ENCODE measurements around the gene UBE2H.
A peak's percentile ranks its signal among the peaks of the same experiment; 100 is the strongest.
"Not testable (repeated sequence)": the region's sequence is repeated elsewhere in the genome, so short reads cannot be mapped to it uniquely, and the experiment has no call there.

The UBE2H gene

GRCh38 chr7:129907122-129907736 is 45.5 kb downstream of the UBE2H start:
- DNase-seq, result no peak

DNA sequence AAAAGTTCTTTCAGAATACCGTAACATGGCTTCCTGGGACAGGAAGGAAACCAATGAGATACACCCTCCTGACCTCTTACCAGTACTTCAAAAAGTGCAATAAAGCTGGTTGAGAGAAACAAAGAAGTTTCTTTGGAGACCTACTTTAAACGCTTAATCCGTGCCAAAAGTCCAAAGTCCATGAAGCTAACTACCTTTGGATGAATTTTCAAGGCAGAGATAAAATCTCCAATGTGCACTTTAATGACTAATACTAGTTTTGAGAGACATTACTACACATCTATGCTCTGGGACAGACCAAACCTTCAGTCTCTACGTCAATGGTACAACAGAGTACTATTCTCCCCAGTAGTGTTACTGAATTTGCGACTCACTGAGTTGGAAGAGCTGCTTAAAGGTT is 46.1 kb downstream of the UBE2H start:
- DNase-seq, result peak in 1 of 2 donors; percentile 47

GRCh38 chr7:129903935-129904334 is 48.8 kb downstream of the UBE2H start:
- DNase-seq, result no peak

DNA sequence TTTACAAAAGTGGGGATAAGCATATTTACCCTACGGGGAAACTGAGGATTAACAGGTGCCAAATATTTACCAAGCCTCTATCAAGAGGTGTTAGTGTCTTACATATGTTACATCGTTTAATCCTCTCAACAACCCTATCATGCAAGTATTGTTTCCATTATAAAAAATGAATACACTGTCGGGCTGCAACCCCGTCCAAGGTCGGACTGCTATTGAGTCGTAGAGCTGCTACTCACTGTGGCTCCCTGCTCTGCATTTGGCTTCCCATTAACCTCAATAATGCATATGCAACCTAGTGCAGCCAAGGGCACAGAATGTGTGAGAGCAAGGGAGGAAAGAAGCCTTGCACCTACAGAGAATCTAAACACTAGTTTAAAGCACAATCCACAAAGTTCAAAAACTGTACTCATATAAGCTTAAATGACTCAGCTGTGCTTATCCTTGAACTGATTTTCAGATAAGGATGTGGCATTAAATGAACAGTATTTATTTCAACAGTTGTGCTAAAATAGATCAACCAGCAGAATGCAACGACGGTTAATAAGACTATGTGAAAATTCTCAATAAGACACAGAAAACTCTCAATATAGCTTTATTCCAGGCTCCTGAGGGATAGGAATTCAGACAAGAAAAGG is 49.9 kb downstream of the UBE2H start:
- DNase-seq, result no peak

DNA sequence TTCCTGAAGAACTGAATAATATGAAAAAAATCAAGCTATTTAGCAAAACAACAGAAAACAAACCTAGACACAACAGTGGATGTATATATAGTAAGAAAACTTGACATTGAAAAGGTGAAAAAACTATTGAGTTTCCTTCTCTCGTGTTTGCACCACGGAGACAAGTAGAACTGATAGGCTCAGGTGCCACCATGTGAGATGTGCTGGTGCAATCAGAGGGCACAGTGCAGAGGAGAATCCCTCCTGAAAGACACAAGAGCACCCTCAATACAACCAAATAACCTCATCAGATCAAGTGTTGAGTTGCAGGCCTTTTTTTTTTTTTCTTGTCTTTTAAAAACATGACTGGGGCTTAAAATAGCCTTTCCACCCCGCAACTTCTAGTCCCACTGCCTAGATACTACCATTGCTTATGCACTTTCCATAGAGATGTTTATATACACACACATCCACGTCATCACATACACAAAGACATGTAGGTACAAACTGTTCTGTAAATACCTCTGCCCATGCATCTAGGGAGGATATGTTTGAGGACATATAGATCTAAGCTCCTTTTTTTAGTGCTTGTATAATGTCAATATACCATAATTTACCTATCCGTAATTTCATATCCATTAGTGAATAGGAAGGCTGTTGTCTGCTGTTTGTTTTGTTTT is 54.1 kb downstream of the UBE2H start:
- no peak for DNase-seq

DNA sequence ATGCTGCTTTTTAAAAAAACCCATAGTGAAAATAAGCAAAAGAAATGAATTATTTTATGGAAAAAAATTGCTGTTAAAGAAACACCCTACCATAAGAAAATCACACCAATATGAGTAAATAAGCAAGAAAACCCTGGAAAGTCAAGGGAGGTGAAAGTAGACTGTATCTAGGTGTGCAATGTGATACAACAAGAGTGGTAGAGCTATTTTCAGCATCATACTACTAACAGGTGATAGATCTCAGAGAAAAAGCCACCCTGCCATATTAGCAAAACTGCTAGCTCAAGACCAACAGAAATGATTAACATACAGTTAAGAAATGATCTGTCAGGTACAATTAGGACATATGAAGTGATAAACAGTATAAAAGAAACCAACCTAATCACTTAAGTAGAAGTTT is 54.8 kb downstream of the UBE2H start:
- no peak for DNase-seq

GRCh38 chr7:129896568-129897382 is 56.0 kb downstream of the UBE2H start:
- no peak for DNase-seq

DNA sequence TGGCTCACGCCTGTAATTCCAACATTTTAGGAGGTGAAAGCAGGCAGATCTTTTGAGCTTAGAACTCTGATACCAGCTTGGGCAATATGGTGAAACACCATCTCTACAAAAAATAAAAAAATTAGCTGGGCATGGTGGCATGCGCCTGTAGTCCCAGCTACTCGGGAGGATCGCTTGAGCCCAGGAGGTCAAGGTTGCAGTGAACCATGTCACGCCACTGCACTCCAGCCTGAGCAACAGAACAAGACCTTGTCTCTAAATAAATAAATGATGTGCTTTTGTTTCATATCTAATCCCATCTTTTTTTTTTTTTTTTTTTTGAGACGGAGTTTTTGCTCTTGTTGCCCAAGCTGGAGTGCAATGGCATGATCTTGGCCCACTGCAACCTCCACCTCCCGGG is 58.6 kb downstream of the UBE2H start:
- DNase-seq, result not testable (repeated sequence)

DNA sequence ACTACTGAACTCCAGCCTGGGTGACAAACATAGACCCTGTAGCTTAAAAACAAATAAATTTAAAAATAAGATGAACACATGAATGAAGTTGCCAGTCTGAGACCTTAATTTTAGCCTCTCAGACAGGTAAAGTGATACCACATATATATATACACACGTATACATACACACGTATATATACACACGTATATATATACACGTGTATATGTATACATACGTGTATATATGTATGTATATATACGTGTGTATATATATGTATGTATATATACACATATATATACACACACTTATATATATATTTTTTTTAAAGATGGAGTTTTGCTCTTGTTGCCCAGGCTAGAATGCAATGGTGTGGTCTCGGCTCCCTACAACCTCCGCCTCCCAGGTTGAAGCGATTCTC is 62.7 kb downstream of the UBE2H start:
- no peak for DNase-seq

DNA sequence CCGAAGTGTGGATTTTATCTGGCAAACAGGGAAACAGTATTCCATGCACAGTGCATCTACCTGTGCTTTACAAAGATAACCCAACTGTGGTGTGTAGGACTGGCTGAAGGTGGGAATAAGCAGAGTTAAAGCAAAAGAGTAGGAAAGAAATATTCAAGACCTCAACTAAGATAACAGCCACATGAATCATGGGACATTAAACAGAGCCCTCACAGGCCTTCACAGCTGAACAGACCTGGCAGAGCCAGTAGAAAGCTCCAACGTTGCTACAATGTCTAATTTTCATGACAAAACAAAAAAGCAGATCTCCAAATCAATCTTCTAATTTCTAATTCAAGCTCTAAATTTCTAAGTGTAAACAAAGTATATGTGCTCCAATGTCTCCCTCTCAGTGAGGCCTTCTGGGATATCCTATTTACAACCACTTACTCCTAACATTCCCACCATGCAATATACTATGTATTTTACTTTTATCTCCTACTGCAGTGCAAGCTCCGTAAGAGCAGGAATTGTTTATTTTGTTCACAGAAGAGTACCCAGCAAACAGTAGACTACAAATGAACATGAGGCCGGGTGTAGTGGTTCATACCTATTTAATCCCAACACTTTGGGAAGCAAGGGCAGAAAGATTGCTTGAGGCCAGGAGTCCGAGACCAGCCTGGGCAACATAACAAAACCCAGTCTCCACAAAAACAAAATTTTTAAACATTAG is 63.5 kb downstream of the UBE2H start:
- no peak for DNase-seq

DNA sequence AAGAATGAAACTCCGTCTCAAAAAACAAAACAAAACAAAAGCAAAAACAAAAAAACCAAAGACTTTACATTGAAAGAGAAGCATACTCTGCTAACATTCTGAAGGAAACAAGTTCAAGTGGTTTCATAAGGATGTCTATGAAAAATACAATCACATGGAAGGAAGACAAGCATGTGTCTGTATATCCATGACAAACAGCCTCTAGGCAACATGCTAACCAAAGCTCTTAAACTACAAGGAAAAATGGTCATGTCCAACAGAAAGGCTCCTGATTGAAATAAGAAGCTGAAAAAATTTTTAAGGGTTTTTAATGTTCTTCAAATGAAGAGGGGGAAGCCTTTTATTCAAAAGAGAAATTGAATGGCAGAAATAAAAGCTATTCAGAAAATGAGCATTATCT is 64.9 kb downstream of the UBE2H start:
- DNase-seq, result no peak

- DNase-seq, result no peak
Observed at GRCh38 chr7:129886818-129887186, 66.0 kb downstream of the UBE2H start.

- DNase-seq, result no peak
Observed at GRCh38 chr7:129886167-129886817, 66.5 kb downstream of the UBE2H start.

DNA sequence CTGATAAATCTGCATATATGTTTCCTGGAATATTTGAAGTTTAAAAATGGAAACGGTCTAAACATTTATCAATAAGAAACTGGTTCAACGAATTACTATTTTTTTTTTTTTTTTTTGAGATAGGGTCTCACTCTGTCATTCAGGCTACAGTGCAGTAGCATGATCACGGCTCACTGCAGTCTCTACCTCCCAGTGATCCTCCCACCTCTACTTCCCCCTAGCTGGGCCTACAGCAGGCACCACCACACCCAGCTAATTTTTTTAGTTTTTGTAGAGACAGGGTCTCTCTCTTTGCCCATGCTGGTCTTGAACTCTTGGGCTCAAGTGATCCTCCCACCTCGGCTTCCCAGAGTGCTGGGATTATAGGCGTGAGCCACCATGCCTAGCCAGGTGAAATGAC is 68.3 kb downstream of the UBE2H start:
- no peak for DNase-seq

DNA sequence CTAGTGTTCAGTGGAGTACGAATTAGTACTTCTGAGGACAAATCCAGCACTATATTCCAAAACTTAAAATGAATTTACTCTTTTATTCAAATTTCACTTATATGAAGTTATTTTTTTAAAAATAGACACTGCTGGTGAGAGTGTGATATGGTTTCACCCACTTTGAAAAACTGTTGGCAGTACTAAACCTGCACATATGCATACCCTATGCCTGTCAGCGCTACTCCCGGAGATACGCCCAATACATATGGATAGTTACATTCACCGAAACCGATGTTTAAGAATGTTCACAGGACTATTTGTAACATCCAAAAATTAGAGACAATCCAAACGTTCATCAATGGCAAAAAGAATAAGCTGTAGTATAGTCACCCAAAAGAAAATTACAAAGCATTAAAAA is 69.6 kb downstream of the UBE2H start:
- DNase-seq, result no peak

- DNase-seq, result no peak
Observed at GRCh38 chr7:129882531-129882930, 70.2 kb downstream of the UBE2H start.

- no peak for DNase-seq
Observed at GRCh38 chr7:129877146-129877792, 75.5 kb downstream of the UBE2H start.

DNA sequence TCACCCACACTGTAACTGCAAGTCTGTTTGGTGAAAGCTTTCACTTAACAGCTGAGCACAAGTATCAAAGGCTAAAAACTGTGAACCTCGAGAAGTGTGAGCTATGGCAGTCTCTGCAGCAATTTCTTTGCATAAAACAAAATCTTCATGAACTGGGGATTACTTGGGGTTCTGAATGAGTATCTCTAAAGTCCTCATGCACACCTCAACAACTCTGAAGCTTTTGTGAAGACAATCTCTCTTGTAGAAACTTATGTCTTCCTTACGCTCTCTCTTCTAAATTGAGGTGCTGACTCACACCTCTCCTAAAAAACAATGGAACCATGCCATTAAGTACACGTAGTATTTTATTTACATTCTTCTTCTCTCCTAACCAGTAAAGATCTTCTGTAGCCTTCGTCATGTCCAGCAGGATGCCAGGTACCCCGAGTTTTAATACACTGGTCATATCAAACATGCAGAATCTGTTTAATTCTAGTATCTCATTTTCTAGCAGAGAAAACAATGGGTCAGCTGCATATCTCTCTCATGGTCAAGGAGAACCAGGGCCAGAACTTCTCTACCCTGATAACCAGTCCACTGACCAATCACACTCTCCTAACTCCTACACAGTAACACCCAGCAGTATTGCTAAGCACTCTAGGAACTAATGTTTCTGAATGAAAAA is 76.9 kb downstream of the UBE2H start:
- DNase-seq, result no peak

DNA sequence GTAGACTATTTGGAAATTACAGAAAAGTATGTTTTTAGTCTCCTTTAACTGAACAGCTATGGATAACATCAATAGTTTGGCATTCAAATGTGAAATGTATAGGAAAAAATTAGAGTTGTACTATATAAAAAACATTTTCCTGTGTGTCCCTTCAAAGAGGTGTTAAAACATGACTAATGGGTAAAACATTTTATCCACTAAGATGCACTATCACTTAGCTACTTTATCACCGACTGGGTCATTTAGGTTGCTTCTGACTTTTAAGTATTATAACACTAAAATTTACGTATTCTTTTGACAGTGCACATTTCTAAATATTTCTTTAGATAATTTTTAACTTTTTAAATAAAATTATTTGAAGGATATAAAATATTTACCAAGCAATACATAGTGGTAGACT is 77.6 kb downstream of the UBE2H start:
- no peak for DNase-seq

GRCh38 chr7:129874722-129875121 is 78.0 kb downstream of the UBE2H start:
- no peak for DNase-seq

- no peak for DNase-seq
Observed at GRCh38 chr7:129872054-129872453, 80.7 kb downstream of the UBE2H start.

Data from CD4-positive, alpha-beta T cell treated with Interleukin-4 for 1 hour (primary cell).